ENCODE measurements around the gene DPP10.

DPP10 gene

GRCh38 chr2:114805195-114805594, 362.8 kb downstream of the DPP10 start:
- no peak for DNase-seq (ENCODE audit: low read depth in 2 of 2)

- no peak for DNase-seq (ENCODE audit: low read depth in 2 of 2)
Measured at GRCh38 chr2:114810092-114810491, 367.7 kb downstream of the DPP10 start.

GRCh38 chr2:114812261-114812660, 369.8 kb downstream of the DPP10 start:
- DNase-seq (ENCODE audit: low read depth in 2 of 2), result no peak

- DNase-seq (ENCODE audit: low read depth in 2 of 2), result no peak
Measured at GRCh38 chr2:114814355-114814754, 371.9 kb downstream of the DPP10 start.

GRCh38 chr2:114821055-114821454, 378.6 kb downstream of the DPP10 start:
- DNase-seq (ENCODE audit: low read depth in 2 of 2), result no peak

GRCh38 chr2:114843963-114844362, 401.5 kb downstream of the DPP10 start:
- DNase-seq (ENCODE audit: low read depth in 2 of 2), result no peak

- DNase-seq (ENCODE audit: low read depth in 2 of 2), result no peak
Measured at GRCh38 chr2:114857196-114857595, 414.8 kb downstream of the DPP10 start.

GRCh38 chr2:114859726-114860510, 417.5 kb downstream of the DPP10 start:
- DNase-seq (ENCODE audit: low read depth in 2 of 2), result no peak

- no peak for DNase-seq (ENCODE audit: low read depth in 2 of 2)
Measured at GRCh38 chr2:114862243-114862642, 419.8 kb downstream of the DPP10 start.

- no peak for DNase-seq (ENCODE audit: low read depth in 2 of 2)
Measured at GRCh38 chr2:114864901-114865300, 422.5 kb downstream of the DPP10 start.

- DNase-seq (ENCODE audit: low read depth in 2 of 2), result no peak
Measured at GRCh38 chr2:114880046-114880445, 437.6 kb downstream of the DPP10 start.

- DNase-seq (ENCODE audit: low read depth in 2 of 2), result no peak
Measured at GRCh38 chr2:114919985-114920384, 477.5 kb downstream of the DPP10 start.

- no peak for DNase-seq (ENCODE audit: low read depth in 2 of 2)
Measured at GRCh38 chr2:114922076-114922475, 479.6 kb downstream of the DPP10 start.

GRCh38 chr2:114925296-114926255, 483.1 kb downstream of the DPP10 start:
- DNase-seq (ENCODE audit: low read depth in 2 of 2), result no peak

- no peak for DNase-seq (ENCODE audit: low read depth in 2 of 2)
Measured at GRCh38 chr2:114926303-114926702, 483.9 kb downstream of the DPP10 start.

- no peak for DNase-seq (ENCODE audit: low read depth in 2 of 2)
Measured at GRCh38 chr2:114929225-114929624, 486.8 kb downstream of the DPP10 start.

- no peak for DNase-seq (ENCODE audit: low read depth in 2 of 2)
Measured at GRCh38 chr2:114933671-114934241, 491.3 kb downstream of the DPP10 start.

- DNase-seq (ENCODE audit: low read depth in 2 of 2), result no peak
Measured at GRCh38 chr2:114935031-114935430, 492.6 kb downstream of the DPP10 start.

GRCh38 chr2:114937366-114937930, 495.0 kb downstream of the DPP10 start:
- no peak for DNase-seq (ENCODE audit: low read depth in 2 of 2)

GRCh38 chr2:114940785-114941458, 498.5 kb downstream of the DPP10 start:
- no peak for DNase-seq (ENCODE audit: low read depth in 2 of 2)

- DNase-seq (ENCODE audit: low read depth in 2 of 2), result no peak
Measured at GRCh38 chr2:114949228-114949804, 506.9 kb downstream of the DPP10 start.

All from activated CD4-positive, alpha-beta T cell treated with anti-CD3 and anti-CD28 coated beads for 24 hours (primary cell).